Stimulated activated CD4-positive, alpha-beta T cell treated with anti-CD3 and anti-CD28 coated beads, Interleukin-15, amount 100 ng/mL, for 1 hour (primary cell): ENCODE results near the gene OBSCN.
"Not testable (repeated sequence)": the region's sequence is repeated elsewhere in the genome, so short reads cannot be mapped to it uniquely, and the experiment has no call there.

Experiments used
- DNase-seq, 2 donors: peaks; one replicate each; pipeline ENCODE4 v3.0.0-alpha.2; 2020; ENCODE audit warnings: low read depth in 1 of 2, low spot score in 1 of 2

The OBSCN gene

GRCh38 chr1:228256626-228257375, 49.0 kb downstream of the OBSCN start:
- no peak for DNase-seq

GRCh38 chr1:228258486-228258885, 50.6 kb downstream of the OBSCN start:
- DNase-seq: no peak

GRCh38 chr1:228259368-228259894, 51.6 kb downstream of the OBSCN start:
- no peak for DNase-seq

GRCh38 chr1:228259951-228260350, 52.1 kb downstream of the OBSCN start:
- DNase-seq: no peak

GRCh38 chr1:228261706-228262105, 53.9 kb downstream of the OBSCN start:
- DNase-seq: no peak

- DNase-seq: no peak
These were observed 54.6 kb downstream of the OBSCN start for GRCh38 chr1:228262475-228262874.

GRCh38 chr1:228263636-228264035, 55.8 kb downstream of the OBSCN start:
- DNase-seq: no peak

- DNase-seq: no peak
These were observed 56.4 kb downstream of the OBSCN start for GRCh38 chr1:228264090-228264829.

GRCh38 chr1:228265167-228265566, 57.3 kb downstream of the OBSCN start:
- no peak for DNase-seq

GRCh38 chr1:228267962-228268880, 60.4 kb downstream of the OBSCN start:
- no peak for DNase-seq

GRCh38 chr1:228268881-228269265, 61.0 kb downstream of the OBSCN start:
- DNase-seq: no peak

- DNase-seq: not testable (repeated sequence)
These were observed 61.6 kb downstream of the OBSCN start for GRCh38 chr1:228269431-228269830.

GRCh38 chr1:228270032-228270431, 62.2 kb downstream of the OBSCN start:
- no peak for DNase-seq

- no peak for DNase-seq
These were observed 63.9 kb downstream of the OBSCN start for GRCh38 chr1:228271701-228272251.

- DNase-seq: no peak
These were observed 64.5 kb downstream of the OBSCN start for GRCh38 chr1:228272331-228272791.

- no peak for DNase-seq
These were observed 65.2 kb downstream of the OBSCN start for GRCh38 chr1:228272831-228273571.

GRCh38 chr1:228273720-228274451, 66.0 kb downstream of the OBSCN start:
- DNase-seq: no peak

GRCh38 chr1:228274452-228275178, 66.8 kb downstream of the OBSCN start:
- DNase-seq: no peak

- no peak for DNase-seq
These were observed 67.3 kb downstream of the OBSCN start for GRCh38 chr1:228275179-228275429.
